ENCODE measurements around the gene VAV2. TPM values are rescaled to one million over a fixed set of nuclear protein-coding genes. Genes with fewer than 3 reads are reported as not detected.

The VAV2 gene
- polyA plus RNA-seq, 2 of the 4 experiments (the other 2 are of a cell fraction): 9.8 to 21.4 TPM

- no peak for TF ChIP-seq HOXB5 (CRISPR knock-in tag; IDR thresholded peaks at IDR 0.05)
- no peak for TF ChIP-seq PHF8 (IDR thresholded peaks at IDR 0.05; ENCODE audit: borderline replicate concordance, low read depth)
- peak; percentile 64 for TF ChIP-seq JUNB (IDR thresholded peaks at IDR 0.05)
- 0 out of 2 replicates have a peak, but pooled peaks have one; percentile 37 for TF ChIP-seq E2F6 (IDR thresholded peaks at IDR 0.05; ENCODE audit: borderline replicate concordance, low read depth)
- TF ChIP-seq PBX3 (IDR thresholded peaks at IDR 0.05): no peak
- no peak for TF ChIP-seq KDM1A (IDR thresholded peaks at IDR 0.05; ENCODE audit: low read depth)
- no peak for TF ChIP-seq ZSCAN20 (CRISPR knock-in tag; IDR thresholded peaks at IDR 0.05)
- TF ChIP-seq MAZ (IDR thresholded peaks at IDR 0.05; ENCODE audit: borderline replicate concordance, low read depth, low read length): no peak
- no peak for TF ChIP-seq CHD4 (IDR thresholded peaks at IDR 0.05; ENCODE audit: borderline replicate concordance)
- peak; percentile 48 to 68; a peak in 3 of 5 replicates for TF ChIP-seq EP300 (IDR thresholded peaks at IDR 0.05)
- TF ChIP-seq CBX2 (IDR thresholded peaks at IDR 0.05; ENCODE audit: borderline replicate concordance, low read depth): no peak
- no peak for TF ChIP-seq FOSB (CRISPR knock-in tag; IDR thresholded peaks at IDR 0.05)
- TF ChIP-seq SREBF2 (IDR thresholded peaks at IDR 0.05): no peak
- no peak for TF ChIP-seq NR3C1 (IDR thresholded peaks at IDR 0.05)
- no peak for TF ChIP-seq HMGXB4 (CRISPR knock-in tag; IDR thresholded peaks at IDR 0.05; ENCODE audit: borderline replicate concordance)
- TF ChIP-seq REST (IDR thresholded peaks at IDR 0.05): no peak
- TF ChIP-seq USF2 (IDR thresholded peaks at IDR 0.05): no peak
- TF ChIP-seq TP53 (CRISPR knock-in tag; IDR thresholded peaks at IDR 0.05): no peak
- TF ChIP-seq CBX8 (IDR thresholded peaks at IDR 0.05): no peak
- peak; percentile 75 for TF ChIP-seq MAX (IDR thresholded peaks at IDR 0.05)
- TF ChIP-seq RAD21 (conservative IDR thresholded peaks at IDR 0.05 in 1 of 2, IDR thresholded peaks at IDR 0.05 in 1 of 2): no peak; a peak in 1 of 5 replicates
- TF ChIP-seq ESRRA (IDR thresholded peaks at IDR 0.05; ENCODE audit: borderline replicate concordance, low read length): peak; percentile 82
- no peak for TF ChIP-seq TFCP2L1 (CRISPR knock-in tag; IDR thresholded peaks at IDR 0.05)
- TF ChIP-seq ATOH8 (CRISPR knock-in tag; IDR thresholded peaks at IDR 0.05; ENCODE audit: low read depth): no peak; the same call in 1 of the 2 replicates
- no peak for TF ChIP-seq HOXA7 (CRISPR knock-in tag; IDR thresholded peaks at IDR 0.05)
These were observed 118.0 kb downstream of the VAV2 start (continued) for GRCh38 chr9:133874060-133874657.

Data from A549 (cell line).